GM12864 (cell line): ENCODE results near the gene MAPRE2.

Experiments
- DNase-seq: peaks from one replicate; pipeline ENCODE4 v3.0.0-alpha.2; 2011; ENCODE audit warnings: low read depth
- H3K4me3 ChIP-seq: 2 replicates; pipeline ENCODE4 v1.5.1; 2011; ENCODE audit warnings: mild to moderate bottlenecking, low read depth, low read length, control low read depth
- TF ChIP-seq, protein P1 (sequence below): IDR thresholded peaks from 2 replicates; pipeline ENCODE4 v1.5.1; 2011; ENCODE audit warnings: low read depth, mild to moderate bottlenecking, moderate library complexity, low read length, control low read depth, inconsistent platforms; ENCODE audit errors: missing control alignments

MAPRE2 gene

DNA sequence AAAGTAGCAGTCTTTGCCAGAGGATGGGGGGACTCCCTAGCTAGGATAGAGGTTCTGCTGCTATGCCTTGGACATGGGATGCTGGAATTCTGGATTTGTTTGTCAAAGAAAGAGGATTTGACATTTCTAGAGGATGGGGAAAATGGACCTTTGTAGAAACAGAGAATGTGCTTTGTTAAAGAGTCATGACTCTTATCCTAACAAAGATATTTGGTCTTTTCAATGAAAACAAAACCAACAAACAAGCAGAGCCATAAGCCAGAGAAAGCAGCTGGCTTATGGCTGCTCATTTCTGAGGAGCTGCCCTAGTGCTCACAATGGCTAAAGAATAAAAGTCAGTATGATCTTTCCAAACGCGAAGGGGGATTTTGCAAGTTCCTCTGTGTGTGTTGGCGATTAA is 40.8 kb upstream of the MAPRE2 start:
- no peak overlapping the region for H3K4me3 ChIP-seq
- no peak for DNase-seq
- TF ChIP-seq, protein P1, sequence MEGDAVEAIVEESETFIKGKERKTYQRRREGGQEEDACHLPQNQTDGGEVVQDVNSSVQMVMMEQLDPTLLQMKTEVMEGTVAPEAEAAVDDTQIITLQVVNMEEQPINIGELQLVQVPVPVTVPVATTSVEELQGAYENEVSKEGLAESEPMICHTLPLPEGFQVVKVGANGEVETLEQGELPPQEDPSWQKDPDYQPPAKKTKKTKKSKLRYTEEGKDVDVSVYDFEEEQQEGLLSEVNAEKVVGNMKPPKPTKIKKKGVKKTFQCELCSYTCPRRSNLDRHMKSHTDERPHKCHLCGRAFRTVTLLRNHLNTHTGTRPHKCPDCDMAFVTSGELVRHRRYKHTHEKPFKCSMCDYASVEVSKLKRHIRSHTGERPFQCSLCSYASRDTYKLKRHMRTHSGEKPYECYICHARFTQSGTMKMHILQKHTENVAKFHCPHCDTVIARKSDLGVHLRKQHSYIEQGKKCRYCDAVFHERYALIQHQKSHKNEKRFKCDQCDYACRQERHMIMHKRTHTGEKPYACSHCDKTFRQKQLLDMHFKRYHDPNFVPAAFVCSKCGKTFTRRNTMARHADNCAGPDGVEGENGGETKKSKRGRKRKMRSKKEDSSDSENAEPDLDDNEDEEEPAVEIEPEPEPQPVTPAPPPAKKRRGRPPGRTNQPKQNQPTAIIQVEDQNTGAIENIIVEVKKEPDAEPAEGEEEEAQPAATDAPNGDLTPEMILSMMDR = no peak

GRCh38 chr18:35002120-35002519 is 39.1 kb upstream of the MAPRE2 start:
- H3K4me3 ChIP-seq = no peak overlapping the region
- TF ChIP-seq, protein P1 = no peak
- no peak for DNase-seq

GRCh38 chr18:35005963-35006577 is 35.1 kb upstream of the MAPRE2 start:
- DNase-seq = peak; percentile 16
- TF ChIP-seq, protein P1 = peak; percentile 43
- no peak overlapping the region for H3K4me3 ChIP-seq

- DNase-seq = no peak
- H3K4me3 ChIP-seq = no peak overlapping the region
- TF ChIP-seq, protein P1 = no peak
Measured at GRCh38 chr18:35010156-35010555, 31.1 kb upstream of the MAPRE2 start.

- DNase-seq = no peak
- H3K4me3 ChIP-seq = no peak overlapping the region
- TF ChIP-seq, protein P1 = no peak
Measured at GRCh38 chr18:35010993-35011392, 30.2 kb upstream of the MAPRE2 start.

DNA sequence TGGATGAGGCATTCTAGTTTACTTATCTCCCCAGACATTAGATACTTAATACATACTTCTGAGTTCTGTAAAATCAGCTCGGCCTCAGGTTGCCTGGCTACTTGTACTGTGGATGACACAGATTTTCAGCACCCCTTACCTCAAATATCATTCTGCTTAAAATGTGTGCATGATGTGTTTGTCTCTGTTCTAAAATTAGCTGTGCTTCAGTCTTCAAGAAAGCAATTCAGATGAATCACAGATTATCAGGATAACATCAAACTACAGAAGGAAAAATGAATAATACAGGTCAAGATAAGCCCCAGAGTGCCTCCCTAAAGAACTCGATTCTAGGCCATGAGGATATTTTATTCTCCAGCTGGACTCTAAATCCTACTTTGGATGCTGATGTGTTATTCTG is 21.3 kb upstream of the MAPRE2 start:
- no peak for DNase-seq
- TF ChIP-seq, protein P1 = no peak
- H3K4me3 ChIP-seq = no peak overlapping the region

DNA sequence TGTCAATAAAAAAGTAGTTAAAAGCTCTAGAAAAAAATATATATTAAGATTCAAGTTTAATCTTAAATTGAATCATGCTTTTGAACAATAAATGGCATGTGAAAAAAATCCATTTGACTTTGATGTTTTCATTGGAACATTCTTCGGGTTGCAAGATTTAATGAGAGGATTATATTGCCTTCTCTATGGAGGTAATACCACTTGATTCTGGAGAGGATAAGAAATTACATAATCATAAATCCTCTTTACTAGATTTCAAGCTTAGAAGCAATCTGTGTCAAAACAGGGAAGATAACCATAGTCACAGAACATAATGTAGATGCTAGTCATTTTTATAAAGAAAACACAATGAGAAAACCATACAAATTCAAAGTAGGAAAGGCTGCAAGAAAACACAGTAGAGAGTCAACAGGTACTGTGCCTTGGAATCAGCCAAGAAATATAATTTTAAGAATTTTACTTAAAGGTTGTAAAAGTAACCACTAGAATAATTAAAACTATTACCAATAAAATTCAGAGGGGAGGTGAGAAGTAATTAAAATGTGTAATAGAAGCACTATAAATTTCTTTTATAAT is 18.7 kb upstream of the MAPRE2 start:
- TF ChIP-seq, protein P1 = no peak
- no peak for DNase-seq
- H3K4me3 ChIP-seq = no peak overlapping the region
